GM18511 (cell line): ENCODE data around the gene TKFC.
"Not testable (repeated sequence)": the region's sequence is repeated elsewhere in the genome, so short reads cannot be mapped to it uniquely, and the experiment has no call there.

Source experiments
- ATAC-seq: cut with Tn5 transposase; IDR thresholded peaks from one replicate; pipeline ENCODE4 v1.9.1; 2021; ENCODE audit warnings: mild to moderate bottlenecking, moderate library complexity; ENCODE audit not compliant: unreplicated experiment

TKFC gene

DNA sequence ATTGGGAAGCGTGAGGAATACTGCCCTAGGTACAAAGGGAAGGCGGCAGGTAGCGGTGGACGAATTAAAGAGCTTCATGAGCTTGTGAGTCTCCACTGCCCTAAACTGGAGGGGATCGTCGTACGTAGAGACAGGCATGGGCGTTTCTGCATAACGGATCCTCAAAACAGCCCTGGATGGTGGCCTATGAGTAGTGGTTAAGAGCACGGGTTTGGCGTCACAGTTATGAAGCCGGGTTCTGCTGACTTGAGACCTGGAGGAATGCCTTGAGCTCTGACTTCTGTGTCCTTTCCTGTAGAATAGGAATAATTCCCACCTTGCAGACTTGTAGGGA lies 29.5 kb downstream of the TKFC start:
- ATAC-seq, result peak; percentile 3

DNA sequence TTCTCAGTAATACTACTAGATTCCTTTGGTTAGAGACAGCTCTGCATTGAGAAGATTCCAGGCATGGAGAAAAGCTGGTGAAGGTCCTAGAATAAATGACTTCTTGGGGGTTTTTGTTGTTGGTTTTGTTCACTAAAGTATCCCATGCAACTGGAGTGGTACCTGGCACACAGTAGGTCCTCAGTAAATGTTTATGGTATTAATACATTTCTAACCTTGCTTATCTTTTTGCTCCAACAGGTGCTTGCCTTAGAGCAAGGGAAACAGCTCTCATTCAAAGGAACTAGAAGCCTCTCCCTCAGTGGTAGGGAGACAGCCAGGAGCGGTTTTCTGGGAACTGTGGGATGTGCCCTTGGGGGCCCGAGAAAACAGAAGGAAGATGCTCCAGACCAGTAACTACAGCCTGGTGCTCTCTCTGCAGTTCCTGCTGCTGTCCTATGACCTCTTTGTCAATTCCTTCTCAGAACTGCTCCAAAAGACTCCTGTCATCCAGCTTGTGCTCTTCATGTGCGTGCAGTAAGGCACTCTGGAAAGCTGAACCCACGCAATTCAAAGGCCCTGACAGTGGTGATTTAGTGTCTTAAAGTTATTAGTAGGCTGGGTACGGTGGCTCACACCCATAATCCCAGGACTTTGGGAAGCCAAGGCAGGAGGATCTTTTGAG lies 31.1 kb downstream of the TKFC start:
- no peak for ATAC-seq

- no peak for ATAC-seq
Measured at GRCh38 chr11:61367406-61367805, 34.4 kb downstream of the TKFC start.

DNA sequence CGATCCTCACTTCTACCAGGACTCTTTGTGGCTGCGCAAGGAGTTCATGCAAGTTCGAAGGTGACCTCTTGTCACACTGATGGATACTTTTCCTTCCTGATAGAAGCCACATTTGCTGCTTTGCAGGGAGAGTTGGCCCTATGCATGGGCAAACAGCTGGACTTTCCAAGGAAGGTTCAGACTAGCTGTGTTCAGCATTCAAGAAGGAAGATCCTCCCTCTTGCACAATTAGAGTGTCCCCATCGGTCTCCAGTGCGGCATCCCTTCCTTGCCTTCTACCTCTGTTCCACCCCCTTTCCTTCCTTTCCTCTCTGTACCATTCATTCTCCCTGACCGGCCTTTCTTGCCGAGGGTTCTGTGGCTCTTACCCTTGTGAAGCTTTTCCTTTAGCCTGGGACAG lies 35.6 kb downstream of the TKFC start:
- no peak for ATAC-seq

DNA sequence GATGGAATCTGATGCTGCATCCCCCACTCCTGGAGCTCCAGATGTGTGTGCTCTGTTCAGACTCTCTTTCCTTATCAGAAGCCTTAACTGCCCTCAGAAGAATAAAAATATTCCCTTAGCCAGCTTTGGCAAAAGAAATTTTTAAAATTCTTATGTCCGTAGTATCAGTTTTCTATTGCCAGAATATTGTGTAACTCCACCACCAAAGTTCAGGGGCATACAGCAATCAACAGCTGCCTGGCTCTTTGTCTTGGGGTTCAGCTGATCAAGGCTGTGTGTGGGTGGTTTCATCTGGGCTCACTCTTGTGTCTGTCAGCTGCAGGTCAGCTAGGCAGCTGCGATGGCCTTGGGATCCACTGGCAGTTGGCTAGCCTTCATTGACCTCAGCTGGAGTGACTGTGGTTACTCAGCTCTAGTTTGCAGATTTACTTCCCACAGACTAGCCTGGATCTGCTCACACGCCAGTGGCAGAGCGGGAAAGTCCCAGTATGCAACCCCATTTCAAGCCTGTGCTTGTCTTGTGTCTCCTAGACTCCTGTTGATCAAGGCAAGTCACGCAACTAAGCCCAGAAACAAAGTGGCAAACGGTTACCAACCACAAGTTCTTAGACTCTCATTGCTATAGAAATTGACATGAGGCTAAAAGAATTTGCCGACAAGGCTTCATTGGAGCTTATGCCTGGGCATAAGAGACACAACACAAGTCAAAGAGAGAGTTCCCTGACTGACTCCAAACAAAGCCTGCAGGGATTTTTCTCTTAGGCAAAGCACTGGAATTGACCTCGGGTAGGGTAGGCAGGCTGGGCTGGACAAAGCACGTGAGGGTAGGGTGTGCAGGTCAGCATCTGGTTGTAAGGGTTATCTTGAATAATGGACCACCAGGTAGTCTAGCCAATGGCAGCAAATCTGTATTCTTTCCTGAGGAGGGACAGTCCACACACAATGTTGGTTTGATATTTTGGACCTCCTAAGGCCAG lies 36.6 kb downstream of the TKFC start:
- peak; percentile 72 for ATAC-seq

- ATAC-seq, result peak; percentile 20
Measured at GRCh38 chr11:61370349-61371005, 37.4 kb downstream of the TKFC start.

GRCh38 chr11:61372659-61373420 lies 39.8 kb downstream of the TKFC start:
- ATAC-seq, result no peak

- ATAC-seq, result no peak
Measured at GRCh38 chr11:61375761-61376108, 42.7 kb downstream of the TKFC start.

GRCh38 chr11:61377461-61378160 lies 44.6 kb downstream of the TKFC start:
- ATAC-seq, result no peak

GRCh38 chr11:61378713-61379313 lies 45.8 kb downstream of the TKFC start:
- ATAC-seq, result no peak

DNA sequence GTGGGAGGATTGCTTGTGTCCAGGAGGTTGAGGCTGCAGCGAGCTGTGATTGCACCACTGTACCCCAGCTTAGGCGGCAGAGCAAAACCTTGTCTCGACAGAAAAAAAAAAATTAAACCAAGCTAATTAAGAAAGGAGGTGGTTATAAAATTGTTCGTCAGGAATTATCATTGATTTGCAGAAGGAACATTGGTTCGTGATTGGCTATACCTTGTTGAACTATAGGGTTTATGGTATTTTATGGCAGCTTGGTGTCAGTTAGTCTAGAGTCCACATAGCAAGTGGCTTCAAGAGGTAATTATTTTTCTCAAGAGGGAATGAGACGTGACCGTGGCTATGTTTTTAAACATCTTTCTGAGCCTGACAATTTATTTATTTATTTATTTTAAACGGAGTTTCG lies 47.9 kb downstream of the TKFC start:
- ATAC-seq, result no peak

- ATAC-seq, result not testable (repeated sequence)
Measured at GRCh38 chr11:61383859-61384258, 50.8 kb downstream of the TKFC start.

- ATAC-seq, result no peak
Measured at GRCh38 chr11:61384271-61385242, 51.5 kb downstream of the TKFC start.

DNA sequence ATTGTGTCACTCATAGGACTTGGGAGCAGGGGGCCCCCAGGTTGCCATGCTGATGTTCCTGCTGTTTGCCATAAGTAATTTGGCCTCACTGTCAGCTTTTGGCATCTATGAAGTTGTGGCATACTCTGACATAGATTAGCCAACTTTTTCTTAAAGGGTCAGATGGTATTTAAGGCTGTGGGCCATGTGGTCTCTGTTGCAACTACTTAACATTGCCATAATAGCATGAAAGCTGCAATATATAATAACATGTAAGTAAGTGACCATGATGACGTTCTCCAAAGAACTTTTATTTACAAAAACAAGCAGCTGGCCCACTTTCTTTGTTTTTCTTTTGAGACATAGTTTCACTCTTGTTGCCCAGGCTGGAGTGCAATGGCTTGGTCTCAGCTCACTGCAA lies 57.1 kb downstream of the TKFC start:
- ATAC-seq, result no peak

DNA sequence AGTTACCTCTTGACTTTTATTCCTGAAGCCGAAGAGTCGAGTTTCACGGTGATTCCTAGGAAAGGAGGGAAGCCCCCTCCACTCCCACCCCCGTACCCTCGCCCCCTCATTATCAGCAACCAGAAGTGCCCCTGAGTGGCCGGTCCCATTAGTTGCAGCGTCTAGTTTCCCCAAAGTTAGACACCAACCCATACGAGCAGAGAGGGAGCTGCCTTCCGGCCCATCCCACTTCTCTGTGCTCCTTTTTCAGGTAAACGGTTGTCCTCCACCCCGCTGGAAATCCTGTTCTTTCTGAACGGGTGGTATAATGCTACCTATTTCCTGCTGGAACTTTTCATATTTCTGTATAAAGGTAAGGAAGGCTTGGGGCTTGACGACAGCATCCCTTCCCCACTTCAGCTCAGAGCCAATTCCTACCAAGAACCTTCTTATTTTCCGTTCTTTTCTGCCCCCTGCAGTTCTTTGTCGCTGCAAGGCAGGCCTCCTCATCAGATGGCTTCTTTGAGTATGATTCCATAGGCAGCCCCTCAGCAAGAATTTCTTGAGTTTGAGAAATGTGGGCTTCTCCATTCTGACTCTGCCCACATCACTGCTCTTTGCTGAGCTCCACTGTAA lies 60.1 kb downstream of the TKFC start:
- no peak for ATAC-seq
